HG02885 (cell line): ENCODE measurements around the gene CLDN16.

ENCODE experiments used
- ATAC-seq: cut with Tn5 transposase; IDR thresholded peaks from one replicate; pipeline ENCODE4 v1.9.1; 2021; ENCODE audit warnings: mild to moderate bottlenecking; ENCODE audit not compliant: unreplicated experiment, poor library complexity

Gene CLDN16

DNA sequence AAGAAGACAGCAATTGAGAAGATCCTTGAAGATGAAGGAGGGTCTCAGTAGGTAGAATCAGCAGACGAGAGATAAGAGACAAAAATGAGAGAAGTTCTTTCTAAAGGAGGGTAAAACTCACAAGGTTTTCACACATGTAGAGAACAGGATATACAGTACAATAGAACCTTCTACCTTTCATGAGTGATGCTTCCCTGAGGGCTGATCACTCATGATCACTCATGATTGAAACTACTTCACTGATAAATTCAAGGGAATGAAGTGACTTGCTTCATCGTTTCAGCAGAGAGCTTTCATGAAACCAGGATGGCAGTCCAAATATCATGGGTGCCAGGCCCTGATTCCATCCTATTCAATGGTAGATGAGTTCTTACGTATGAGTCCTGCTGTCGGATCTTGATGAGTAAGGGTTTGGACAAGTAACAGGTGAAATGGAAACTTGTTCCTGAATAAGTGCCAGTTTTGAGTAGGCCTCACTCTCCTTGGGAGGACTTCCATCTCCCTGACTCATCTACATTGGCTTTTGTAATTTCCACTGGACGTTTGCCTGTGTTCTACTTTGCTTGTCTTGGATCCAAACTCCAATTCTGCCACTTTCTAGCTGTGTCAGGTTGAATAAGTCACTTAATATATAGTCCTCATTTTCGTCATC, 9.6 kb upstream of the CLDN16 start:
- ATAC-seq: no peak

DNA sequence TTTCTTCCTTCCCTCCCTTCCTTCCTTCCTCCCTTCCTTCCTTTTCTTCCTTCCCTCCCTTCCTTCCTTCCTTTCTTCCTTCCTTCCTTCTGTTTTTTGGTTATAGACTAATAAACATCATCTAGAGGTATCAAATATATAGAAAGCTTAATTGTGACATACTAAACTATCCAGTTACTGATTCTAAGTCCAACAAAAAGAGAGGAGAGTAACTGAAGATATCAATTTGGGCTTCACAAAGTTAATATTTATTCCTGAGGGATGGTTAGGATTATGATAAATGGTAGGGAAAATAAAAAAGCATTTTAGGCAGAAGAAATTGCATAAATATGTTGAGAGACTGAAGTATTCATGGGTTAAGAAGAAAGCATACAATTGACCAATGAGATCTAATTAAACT, 7.8 kb upstream of the CLDN16 start:
- ATAC-seq: no peak

DNA sequence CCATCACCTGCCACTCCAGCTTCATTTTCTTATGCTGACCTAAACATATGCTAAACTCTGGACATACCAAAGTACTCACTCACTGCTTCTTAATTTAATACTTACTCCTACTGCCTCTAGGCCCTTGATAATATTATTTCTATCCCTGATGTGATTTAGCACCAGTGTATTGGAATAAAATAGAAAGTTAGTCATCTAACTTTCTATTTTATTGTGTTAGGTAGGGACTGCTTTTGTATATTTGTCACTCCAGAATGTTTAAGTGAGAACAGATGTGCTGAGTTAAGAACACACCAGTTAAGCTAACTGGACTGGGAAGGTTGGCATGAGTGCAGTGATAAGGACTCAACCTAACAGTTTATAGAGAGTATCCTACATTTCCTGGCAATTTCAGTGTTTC, 6.5 kb upstream of the CLDN16 start:
- ATAC-seq: no peak

DNA sequence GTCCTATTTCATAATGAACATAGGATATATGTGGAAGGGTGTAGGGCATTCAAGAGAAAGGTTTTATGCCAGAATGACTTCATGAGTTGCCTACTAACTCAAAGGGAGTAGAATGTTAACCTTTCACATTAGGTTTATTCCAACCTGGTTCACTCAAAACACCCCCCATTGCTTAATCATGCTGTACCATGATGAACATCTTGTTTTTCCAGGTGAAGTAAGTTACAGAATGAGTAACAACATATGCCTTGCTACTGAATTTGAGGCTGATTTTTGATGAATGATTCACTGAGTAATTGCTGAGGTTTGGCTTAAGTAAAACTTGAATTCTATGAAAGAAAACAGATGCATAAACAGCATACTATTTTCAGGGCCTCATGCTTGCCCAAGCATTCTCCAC, 5.9 kb upstream of the CLDN16 start:
- no peak for ATAC-seq

DNA sequence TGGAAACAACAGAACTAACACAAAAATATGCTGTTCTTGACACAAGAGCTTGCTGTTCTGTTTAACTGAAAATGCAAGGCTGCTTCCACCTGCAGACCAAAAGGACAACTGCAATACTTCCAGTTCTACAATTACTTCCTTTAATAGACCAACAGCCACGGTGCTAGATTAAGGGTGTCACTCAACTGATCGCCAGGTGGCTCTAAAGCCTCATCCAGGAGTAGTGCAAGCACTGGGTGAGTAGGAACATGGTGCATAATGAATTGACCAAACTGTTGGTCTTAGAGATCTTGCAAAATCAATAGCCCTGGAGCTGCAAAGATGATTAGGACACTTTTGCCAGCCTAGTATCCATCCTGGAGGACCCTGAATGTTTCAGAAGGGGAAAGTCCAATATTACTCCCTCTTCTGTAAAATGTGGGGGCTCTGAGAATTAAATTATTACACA, 3.6 kb upstream of the CLDN16 start:
- peak; percentile 94 for ATAC-seq

DNA sequence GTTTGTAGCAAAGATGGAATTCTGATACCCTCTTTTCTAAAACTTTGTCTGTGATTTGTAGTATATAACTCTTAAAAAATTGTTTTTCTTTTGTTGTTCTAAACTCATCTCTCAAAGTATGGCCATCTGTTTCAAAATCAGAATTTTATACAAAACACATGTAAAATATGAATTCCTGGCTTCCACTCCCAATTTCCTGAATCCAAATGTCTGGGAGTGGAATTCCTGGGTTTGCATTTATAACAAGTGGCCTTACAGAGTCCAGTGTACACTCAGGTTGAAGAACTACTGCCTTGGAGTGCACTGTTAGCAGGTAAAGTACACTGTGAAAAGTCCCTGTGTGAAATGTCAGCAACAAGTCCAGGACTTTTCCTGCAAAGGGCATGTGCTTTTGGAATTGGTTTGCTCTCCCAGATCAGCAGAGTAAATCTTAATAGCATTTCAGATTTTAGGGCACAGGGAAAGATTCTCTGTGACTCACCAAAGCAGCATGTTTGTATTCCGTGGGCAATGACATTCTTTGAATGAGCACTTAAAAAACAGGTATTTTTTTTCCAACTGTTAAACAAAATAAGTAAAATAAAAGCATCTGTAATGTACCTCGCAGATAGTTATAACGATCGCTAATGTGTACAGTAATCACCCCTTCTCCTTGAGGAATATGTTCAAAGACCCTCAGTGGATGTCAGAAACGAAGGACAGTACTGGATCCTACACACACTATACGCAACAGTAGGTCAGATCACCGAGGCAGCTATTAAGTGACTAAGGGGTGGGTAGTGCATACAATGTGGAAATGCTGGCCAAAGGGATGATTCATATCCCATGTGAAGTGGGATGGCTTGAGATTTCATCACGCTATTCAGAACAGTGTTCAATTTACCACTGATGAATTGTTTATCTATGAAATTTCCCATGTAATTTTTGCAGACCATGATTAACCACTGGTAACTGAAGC, 2.0 kb upstream of the CLDN16 start:
- ATAC-seq: no peak

DNA sequence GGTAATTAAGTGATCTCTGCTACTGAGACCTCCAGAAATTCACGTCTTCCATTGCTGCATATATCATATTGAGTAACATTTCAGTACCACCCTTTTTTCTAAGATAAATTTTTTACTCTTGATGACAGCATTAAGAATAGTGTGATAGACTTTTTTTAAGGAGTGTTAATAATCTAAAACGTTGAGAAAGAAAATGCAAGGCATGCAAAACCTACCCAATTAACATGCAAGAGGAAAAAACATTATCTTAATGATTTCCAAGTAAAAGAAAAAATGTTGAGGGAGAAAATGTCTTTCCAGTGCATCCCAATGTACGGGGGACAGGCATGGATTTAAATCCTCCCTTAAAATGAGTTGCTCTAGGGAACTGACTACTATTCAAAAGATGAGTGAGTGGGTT, 740 bp downstream of the CLDN16 start:
- no peak for ATAC-seq

DNA sequence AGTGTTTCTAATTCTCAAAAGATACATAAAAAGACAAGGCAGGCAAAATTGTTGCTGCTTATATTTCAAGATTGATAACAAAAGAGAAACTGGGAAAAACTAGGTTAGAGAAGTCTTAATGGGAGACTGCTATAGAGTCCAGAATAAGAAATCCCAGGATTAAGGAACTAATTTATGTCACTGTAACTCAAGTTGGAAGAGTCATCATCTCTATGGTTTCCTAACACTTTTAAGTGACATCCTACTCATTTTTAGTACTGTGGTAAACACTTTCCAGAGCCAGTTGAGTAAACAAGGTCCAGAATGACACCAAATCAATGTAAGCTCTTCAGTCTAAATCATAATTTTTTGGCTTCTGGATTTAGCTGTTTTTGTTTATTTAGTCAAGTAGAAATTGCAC, 8.0 kb downstream of the CLDN16 start:
- no peak for ATAC-seq

DNA sequence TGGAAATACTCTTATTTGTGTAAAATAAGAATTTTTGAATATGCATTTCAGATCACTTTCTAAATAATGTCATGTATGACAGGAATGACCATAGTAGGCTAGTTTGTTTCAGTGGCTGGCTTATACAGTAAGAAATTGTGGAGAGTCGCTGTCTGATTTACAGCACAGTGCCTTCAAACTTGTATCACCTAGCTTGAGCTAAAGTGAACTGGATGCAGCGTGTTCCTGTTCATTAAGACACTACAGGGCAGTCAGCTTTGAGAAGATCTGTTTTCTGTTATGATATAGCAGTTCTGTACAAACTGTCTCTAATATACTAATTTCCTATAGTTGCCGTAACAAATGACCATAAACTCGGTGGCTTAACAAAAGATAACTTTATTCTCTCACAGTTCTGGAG, 9.9 kb downstream of the CLDN16 start:
- no peak for ATAC-seq

DNA sequence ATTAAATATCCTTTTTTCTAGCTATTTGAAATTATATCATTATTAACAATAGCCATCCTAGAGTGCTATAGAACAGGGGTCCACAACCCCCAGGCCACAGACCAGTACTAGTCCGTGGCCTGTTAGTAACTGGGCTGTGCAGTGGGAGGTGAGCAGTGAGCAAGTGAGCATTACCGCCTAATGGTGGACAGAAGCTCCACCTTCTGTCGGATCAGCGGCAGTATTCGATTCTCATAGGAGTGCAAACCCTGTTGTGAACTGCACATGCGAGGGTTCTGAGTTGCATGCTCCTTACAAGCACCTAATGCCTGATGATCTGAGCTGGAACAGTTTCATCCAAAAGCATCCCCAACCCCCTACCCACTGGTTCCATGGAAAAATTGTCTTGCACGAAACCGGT, 11.7 kb downstream of the CLDN16 start:
- no peak for ATAC-seq

DNA sequence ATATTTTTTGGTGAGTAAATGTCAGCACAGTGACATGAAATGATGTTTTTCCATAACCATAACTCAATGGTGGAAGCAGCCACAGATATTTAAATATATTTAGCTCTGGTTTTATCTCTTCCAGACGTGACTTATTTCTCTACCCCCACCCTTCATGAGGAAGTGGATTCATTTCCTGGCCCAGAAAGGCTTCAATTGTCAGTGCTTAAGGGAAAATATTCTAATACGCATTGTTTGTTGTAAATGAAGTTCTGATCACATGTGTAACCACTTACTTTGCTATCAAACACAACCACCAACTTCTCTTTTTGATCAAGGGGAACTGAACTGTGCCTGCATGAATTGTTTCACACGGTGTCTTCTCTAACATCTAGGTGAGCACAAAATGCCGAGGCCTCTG, 14.0 kb downstream of the CLDN16 start:
- ATAC-seq: no peak

DNA sequence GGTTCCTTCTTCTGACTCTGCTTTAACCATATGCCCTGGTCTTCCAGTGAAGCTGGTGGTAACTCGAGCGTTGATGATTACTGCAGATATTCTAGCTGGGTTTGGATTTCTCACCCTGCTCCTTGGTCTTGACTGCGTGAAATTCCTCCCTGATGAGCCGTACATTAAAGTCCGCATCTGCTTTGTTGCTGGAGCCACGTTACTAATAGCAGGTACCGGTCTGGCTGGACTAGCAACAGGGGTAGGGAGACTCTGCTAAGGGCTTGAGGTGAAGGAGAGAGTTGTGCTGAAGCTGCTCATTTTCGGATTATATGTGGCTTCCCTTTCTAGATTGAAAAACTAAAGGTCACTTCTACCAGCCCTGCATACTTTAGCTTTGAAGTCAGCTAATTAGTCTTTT, 16.8 kb downstream of the CLDN16 start:
- no peak for ATAC-seq

DNA sequence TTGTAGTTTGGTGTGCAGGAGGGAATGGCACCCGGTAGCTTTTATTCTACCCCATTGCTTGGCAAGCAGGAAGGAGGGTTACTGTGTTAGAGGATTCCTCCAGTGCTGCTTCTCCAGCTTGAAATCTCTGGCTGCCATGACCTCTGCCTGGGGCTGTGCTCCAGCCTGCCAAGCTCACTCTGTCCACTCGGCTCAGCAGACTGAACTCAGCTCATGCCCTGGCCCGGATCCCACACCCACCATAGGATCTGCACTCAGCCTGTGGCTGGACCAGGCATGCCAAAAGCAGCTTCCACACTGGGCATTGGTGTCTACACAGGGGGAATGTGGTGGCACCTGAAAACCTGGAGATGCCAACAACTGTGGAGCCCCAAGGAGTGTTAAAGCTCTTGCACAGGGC, 26.3 kb downstream of the CLDN16 start:
- no peak for ATAC-seq

DNA sequence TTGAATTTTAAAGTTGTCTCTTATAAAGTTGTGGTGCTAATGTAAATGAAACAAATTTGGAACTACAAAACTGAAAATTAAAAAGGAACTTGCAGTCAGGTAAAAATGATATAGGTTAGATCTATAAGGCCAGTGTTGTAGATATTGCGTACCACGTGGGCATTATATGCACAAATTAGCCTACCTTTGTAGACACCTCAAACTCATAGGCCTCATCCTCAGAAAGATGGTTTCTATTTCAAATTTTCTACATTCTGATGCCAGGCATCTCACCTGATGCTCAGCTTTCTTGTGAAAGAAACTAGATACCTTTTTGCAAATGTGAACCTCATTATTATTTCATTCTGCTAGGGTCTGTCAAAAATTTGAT, 36.1 kb downstream of the CLDN16 start:
- ATAC-seq: peak; percentile 15

DNA sequence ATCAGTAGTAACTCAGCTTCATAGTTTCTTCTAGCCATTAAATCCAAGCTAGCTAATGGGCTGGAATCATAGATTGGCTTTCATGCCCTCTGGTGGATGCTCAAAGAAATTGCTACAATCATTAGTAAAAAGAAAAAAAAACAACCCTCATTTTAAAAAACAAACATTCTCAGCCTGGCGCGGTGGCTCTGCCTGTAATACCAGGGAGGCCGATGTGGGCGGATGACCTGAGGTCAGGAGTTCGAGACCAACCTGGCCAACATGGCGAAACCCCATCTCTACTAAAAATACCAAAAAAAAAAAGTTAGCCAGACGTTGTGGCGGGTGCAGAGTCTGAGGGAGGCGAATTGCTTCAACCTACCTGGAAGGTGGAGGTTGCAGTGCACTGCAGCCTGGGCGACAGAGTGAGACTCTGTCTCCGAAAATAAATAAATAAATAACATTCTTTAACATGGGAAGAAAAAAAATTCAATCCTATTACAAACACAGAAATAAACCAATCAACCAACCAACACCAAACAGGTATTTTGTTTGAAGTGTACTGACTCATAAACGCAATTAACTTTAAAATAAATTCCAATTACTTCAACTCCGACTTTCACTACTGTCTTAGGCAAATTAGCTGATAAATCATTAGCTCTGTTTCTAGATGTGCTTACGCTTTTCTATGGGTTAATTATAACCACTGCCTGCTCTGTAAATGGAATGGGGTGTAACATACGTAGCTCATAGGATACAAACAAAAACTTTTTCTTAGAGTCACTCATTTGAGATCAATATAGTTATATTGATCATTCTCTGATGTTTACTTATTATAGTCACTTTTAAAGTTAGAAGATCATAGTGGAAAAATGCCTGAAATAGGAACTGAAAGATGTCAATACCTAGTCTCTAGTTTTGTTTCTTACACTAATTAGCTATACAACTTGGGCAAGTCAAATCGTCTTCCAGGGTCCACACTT, 36.8 kb downstream of the CLDN16 start:
- peak; percentile 70 for ATAC-seq

DNA sequence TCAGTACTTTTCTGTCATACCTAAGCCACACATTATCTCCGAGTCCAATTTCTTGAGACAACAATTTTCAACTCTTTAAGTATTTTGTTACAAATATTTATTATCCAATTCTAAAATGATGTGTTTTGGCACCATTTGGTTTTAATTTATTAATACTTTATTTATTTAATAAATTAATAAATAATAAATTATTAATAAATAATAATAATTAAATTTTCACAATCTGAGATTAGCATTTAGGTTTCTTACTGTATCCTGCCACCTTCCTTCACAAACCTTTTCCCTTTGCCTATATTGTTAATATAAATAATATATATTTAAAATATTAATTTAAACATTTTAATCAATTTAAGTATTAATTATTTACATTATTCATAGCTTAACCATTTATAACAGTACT, 37.9 kb downstream of the CLDN16 start:
- ATAC-seq: no peak

DNA sequence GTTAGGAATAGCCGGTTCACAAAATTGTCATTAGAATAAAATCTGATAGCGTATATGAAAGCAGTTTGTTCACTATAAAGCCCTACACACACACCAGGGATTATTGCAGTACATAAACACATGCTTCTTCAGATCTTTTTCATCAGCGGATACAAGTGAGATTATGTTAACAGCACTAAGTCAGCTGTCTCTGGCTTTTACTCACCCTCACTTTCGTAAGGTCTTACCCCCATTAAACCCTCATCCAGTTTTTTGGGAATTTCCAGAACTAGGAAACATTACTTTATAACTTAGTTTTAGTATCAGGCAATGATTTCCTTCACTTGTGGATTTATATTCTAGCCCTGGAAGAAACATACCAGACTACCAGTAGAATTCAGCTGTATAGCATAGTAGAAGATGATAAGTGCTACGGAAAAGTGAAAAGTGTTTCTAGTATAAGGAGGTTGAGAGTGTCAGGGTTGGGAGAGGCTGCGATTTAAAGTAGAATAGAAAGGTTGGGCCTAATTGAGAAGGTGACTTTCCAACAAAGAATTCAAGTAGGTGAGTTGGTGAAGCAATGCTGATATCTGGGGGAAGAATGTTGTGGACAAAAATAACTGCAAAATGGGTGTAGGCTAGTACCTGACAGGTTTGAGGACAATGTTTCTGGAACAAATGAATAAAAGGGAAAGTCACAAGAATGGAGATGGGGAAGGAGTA, 39.0 kb downstream of the CLDN16 start:
- ATAC-seq: no peak

DNA sequence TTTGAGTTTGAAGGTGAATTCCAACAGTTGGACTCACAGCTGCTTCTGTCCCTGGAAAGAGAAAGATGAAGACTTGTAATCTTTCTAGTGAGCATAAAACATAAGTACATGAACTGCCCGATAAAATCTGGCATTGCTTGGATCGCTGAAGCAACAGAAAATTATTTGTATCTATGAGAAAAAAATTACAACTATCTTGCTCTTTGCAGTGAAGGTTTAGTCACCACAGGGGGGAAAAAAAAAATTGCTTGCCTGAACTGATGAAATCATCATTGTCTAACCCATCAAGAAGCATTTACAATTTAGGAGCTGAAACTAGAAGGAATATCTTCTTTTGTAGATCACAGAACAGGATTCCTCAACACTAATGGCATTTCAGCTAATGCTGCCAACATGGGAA, 41.7 kb downstream of the CLDN16 start:
- ATAC-seq: no peak

DNA sequence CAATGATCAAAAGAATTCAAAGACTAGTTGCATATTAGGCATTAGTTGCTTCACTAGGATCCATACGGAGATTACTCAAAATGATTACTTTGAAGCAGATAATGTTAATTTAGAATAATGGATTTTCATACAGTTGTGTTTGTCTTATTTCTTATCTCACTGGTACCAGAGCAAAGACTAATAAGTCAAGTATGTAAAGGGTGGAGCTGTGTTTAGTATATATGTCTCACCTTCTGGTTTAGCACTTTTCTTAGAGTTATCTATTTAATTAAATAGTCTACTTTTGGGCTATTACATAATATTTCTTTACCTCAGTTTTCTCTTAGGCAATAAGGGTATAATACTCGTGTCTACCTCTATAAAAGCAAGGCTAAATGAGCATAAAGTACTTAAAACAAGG, 42.9 kb downstream of the CLDN16 start:
- ATAC-seq: no peak

DNA sequence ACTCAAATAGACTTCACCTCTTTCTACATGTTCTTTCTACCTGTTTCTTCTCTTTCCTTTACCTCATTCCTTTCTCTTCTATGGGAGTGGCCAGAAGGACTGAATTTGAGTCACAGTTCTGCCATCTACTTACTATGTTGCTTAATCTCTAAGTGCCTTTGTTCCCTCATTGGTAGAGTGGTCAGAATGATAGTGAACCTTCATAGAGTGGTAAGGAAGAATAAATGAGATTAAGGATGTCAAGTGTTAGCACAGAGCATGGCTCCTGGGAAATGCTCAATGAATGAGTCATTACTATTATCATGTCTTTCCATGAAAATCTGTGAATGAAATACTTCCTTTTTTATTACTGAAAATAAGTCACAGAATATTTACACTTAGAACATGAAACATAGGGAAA, 44.3 kb downstream of the CLDN16 start:
- no peak for ATAC-seq
